ENCODE measurements around the gene HTRA3. TPM values are rescaled to one million over a fixed set of nuclear protein-coding genes. Genes with fewer than 3 reads are reported as not detected.

The HTRA3 gene
- polyA plus RNA-seq, 1 donor, result 15.5 TPM

DNA sequence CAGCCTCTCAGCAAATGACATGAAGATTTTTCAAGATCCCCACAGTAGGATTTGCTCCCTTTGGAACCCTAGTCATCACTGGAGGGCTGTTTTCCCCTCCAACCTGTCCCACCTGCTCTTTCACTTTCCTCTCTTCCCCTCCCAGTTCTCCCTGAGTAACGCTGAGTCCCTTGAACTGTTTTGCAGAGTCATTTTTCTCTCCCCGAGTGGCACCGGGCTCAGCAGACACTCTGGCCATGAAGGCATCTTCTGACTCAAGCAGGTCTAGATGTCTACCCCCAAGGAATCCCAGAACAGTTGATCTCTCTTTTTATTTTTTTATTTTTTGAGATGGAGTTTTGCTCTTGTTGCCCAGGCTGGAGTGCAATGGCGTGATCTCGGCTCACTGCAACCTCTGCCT lies 52.2 kb downstream of the HTRA3 start:
- Histone ChIP-seq H3K27me3 (ENCODE audit: control insufficient read depth, insufficient read depth, low read length) (no peaks in the 10 kb centered on the region), H3K9me3 (ENCODE audit: control insufficient read depth, low read depth, low read length) (no peaks in the 10 kb centered on the region), H3K27ac (ENCODE audit: low read length) (no peak overlapping the region), H3K4me3 (ENCODE audit: low read length) (no peak overlapping the region), H3K36me3 (ENCODE audit: control insufficient read depth, insufficient read depth, low read length) (no peaks in the 10 kb centered on the region), H3K4me1 (ENCODE audit: control insufficient read depth, insufficient read depth, low read length) (peaks cover 2% of the 10 kb centered on the region)
- WGBS (ENCODE audit: insufficient coverage, low lambda C conversion rate), result no CpG with 5 or more reads among the region's 5 CpGs
- no peak for DNase-seq

- DNase-seq, result no peak
- H3K9me3 ChIP-seq (ENCODE audit: control insufficient read depth, low read depth, low read length), result no peaks in the 10 kb centered on the region
- no CpG with 5 or more reads among the region's 9 CpGs for WGBS (ENCODE audit: insufficient coverage, low lambda C conversion rate)
Observed at GRCh38 chr4:8322794-8323704, 53.5 kb downstream of the HTRA3 start.

GRCh38 chr4:8323947-8324555 lies 54.5 kb downstream of the HTRA3 start:
- WGBS (ENCODE audit: insufficient coverage, low lambda C conversion rate), result 83% methylated on average over 1 of the region's 5 CpGs
- no peaks in the 10 kb centered on the region for H3K36me3 ChIP-seq (ENCODE audit: control insufficient read depth, insufficient read depth, low read length)
- H3K27ac ChIP-seq (ENCODE audit: low read length), result no peak overlapping the region
- H3K4me1 ChIP-seq (ENCODE audit: control insufficient read depth, insufficient read depth, low read length), result peaks cover 2% of the 10 kb centered on the region
- H3K27me3 ChIP-seq (ENCODE audit: control insufficient read depth, insufficient read depth, low read length), result no peaks in the 10 kb centered on the region
- no peak for DNase-seq
- no peaks in the 10 kb centered on the region for H3K9me3 ChIP-seq (ENCODE audit: control insufficient read depth, low read depth, low read length)
- no peak overlapping the region for H3K4me3 ChIP-seq (ENCODE audit: low read length)

More at GRCh38 chr4:8322794-8323704, 53.5 kb downstream of the HTRA3 start:
- H3K4me3 ChIP-seq (ENCODE audit: low read length), result no peak overlapping the region
- H3K27ac ChIP-seq (ENCODE audit: low read length), result no peak overlapping the region
- no peaks in the 10 kb centered on the region for H3K27me3 ChIP-seq (ENCODE audit: control insufficient read depth, insufficient read depth, low read length)
- peaks cover 2% of the 10 kb centered on the region for H3K4me1 ChIP-seq (ENCODE audit: control insufficient read depth, insufficient read depth, low read length)
- H3K36me3 ChIP-seq (ENCODE audit: control insufficient read depth, insufficient read depth, low read length), result no peaks in the 10 kb centered on the region

DNA sequence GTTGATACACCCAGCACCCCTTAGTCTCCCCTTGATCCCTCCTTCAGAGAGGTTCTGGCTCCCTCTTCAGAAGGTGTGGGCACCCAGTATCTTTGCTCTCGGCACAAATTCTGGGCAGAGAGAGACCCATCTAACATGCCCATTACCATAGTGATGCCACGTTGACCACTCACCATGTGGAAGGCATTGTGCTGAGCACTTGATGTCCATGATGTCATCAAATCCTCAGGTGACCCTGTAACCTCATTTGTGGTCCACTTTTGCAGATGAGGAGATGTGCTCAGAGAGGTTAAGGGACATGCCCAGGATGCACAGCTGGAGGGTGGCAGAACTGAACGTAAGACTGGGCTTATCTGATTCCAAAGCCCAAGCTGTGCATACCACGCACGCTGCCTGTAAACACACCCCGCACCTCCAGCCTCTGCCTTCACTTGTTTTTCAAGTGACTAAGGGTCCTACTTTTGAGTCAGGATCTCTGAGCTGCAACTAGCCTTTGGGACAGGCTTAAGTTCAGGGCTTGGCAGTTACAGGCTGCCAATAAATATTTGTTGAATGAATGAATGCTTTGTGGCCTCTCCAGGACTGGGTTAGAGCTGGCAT lies 55.2 kb downstream of the HTRA3 start:
- H3K4me3 ChIP-seq (ENCODE audit: low read length), result no peak overlapping the region
- DNase-seq, result no peak
- H3K4me1 ChIP-seq (ENCODE audit: control insufficient read depth, insufficient read depth, low read length), result peaks cover 2% of the 10 kb centered on the region
- H3K27ac ChIP-seq (ENCODE audit: low read length), result no peak overlapping the region
- no peaks in the 10 kb centered on the region for H3K27me3 ChIP-seq (ENCODE audit: control insufficient read depth, insufficient read depth, low read length)
- H3K9me3 ChIP-seq (ENCODE audit: control insufficient read depth, low read depth, low read length), result no peaks in the 10 kb centered on the region
- no peaks in the 10 kb centered on the region for H3K36me3 ChIP-seq (ENCODE audit: control insufficient read depth, insufficient read depth, low read length)
- no CpG with 5 or more reads among the region's 6 CpGs for WGBS (ENCODE audit: insufficient coverage, low lambda C conversion rate)

GRCh38 chr4:8325291-8325973 lies 55.9 kb downstream of the HTRA3 start:
- no peaks in the 10 kb centered on the region for H3K9me3 ChIP-seq (ENCODE audit: control insufficient read depth, low read depth, low read length)
- no peaks in the 10 kb centered on the region for H3K36me3 ChIP-seq (ENCODE audit: control insufficient read depth, insufficient read depth, low read length)
- H3K27ac ChIP-seq (ENCODE audit: low read length), result no peak overlapping the region
- WGBS (ENCODE audit: insufficient coverage, low lambda C conversion rate), result no CpG with 5 or more reads among the region's 8 CpGs
- DNase-seq, result no peak
- H3K27me3 ChIP-seq (ENCODE audit: control insufficient read depth, insufficient read depth, low read length), result no peaks in the 10 kb centered on the region
- no peaks in the 10 kb centered on the region for H3K4me1 ChIP-seq (ENCODE audit: control insufficient read depth, insufficient read depth, low read length)
- no peak overlapping the region for H3K4me3 ChIP-seq (ENCODE audit: low read length)

- H3K4me3 ChIP-seq (ENCODE audit: low read length), result no peak overlapping the region
- H3K4me1 ChIP-seq (ENCODE audit: control insufficient read depth, insufficient read depth, low read length), result no peaks in the 10 kb centered on the region
- DNase-seq, result no peak
- no peaks in the 10 kb centered on the region for H3K27me3 ChIP-seq (ENCODE audit: control insufficient read depth, insufficient read depth, low read length)
- no peaks in the 10 kb centered on the region for H3K9me3 ChIP-seq (ENCODE audit: control insufficient read depth, low read depth, low read length)
- no peak overlapping the region for H3K27ac ChIP-seq (ENCODE audit: low read length)
- H3K36me3 ChIP-seq (ENCODE audit: control insufficient read depth, insufficient read depth, low read length), result no peaks in the 10 kb centered on the region
Observed at GRCh38 chr4:8326206-8326605, 56.7 kb downstream of the HTRA3 start.

DNA sequence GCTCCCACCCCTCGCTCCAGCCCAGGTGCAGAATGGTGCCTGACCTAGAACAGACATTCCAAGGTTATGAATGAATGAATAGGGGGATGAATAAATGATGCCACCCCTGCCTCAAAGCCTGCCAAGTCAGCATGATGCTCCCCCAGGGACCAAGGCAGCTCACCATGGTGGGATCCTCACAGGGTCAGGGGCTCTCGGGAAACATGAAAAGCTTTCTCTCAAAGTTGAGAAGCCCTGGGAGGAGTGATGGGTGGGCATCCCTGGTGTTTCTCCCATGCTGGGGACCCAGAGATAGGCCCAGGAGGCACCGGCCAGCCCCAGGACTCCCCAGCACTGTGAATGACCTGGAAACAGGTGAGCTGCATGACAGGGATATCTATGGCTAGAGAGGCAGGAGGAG lies 58.9 kb downstream of the HTRA3 start:
- Histone ChIP-seq H3K9me3 (ENCODE audit: control insufficient read depth, low read depth, low read length) (no peaks in the 10 kb centered on the region), H3K36me3 (ENCODE audit: control insufficient read depth, insufficient read depth, low read length) (no peaks in the 10 kb centered on the region), H3K4me3 (ENCODE audit: low read length) (no peak overlapping the region), H3K4me1 (ENCODE audit: control insufficient read depth, insufficient read depth, low read length) (no peaks in the 10 kb centered on the region), H3K27ac (ENCODE audit: low read length) (no peak overlapping the region), H3K27me3 (ENCODE audit: control insufficient read depth, insufficient read depth, low read length) (no peaks in the 10 kb centered on the region)
- DNase-seq, result no peak
- WGBS (ENCODE audit: insufficient coverage, low lambda C conversion rate), result 100% methylated on average over 1 of the region's 3 CpGs

GRCh38 chr4:8328866-8329559 lies 59.5 kb downstream of the HTRA3 start:
- WGBS (ENCODE audit: insufficient coverage, low lambda C conversion rate), result no CpG with 5 or more reads among the region's 13 CpGs
- no peak overlapping the region for H3K27ac ChIP-seq (ENCODE audit: low read length)
- H3K9me3 ChIP-seq (ENCODE audit: control insufficient read depth, low read depth, low read length), result no peaks in the 10 kb centered on the region
- H3K36me3 ChIP-seq (ENCODE audit: control insufficient read depth, insufficient read depth, low read length), result no peaks in the 10 kb centered on the region
- no peak overlapping the region for H3K4me3 ChIP-seq (ENCODE audit: low read length)
- H3K27me3 ChIP-seq (ENCODE audit: control insufficient read depth, insufficient read depth, low read length), result no peaks in the 10 kb centered on the region
- DNase-seq, result no peak
- no peaks in the 10 kb centered on the region for H3K4me1 ChIP-seq (ENCODE audit: control insufficient read depth, insufficient read depth, low read length)

DNA sequence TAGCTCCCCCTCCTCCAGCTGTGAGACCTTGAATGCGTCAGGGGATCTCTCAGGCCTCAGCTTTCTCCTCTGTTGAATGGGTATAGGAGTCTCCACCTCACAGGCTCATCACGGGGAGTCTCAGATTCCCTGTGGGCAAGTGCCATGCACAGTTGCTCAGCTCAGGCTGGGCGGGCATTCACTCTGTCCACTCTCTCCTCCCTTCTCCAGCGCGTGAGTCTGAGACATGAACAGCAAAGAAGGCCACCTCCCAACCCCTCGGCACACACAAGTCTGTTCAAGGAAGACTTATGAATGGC lies 60.0 kb downstream of the HTRA3 start:
- no peak for DNase-seq
- Histone ChIP-seq H3K27me3 (ENCODE audit: control insufficient read depth, insufficient read depth, low read length) (no peaks in the 10 kb centered on the region), H3K36me3 (ENCODE audit: control insufficient read depth, insufficient read depth, low read length) (no peaks in the 10 kb centered on the region), H3K4me1 (ENCODE audit: control insufficient read depth, insufficient read depth, low read length) (no peaks in the 10 kb centered on the region), H3K27ac (ENCODE audit: low read length) (no peak overlapping the region), H3K4me3 (ENCODE audit: low read length) (no peak overlapping the region), H3K9me3 (ENCODE audit: control insufficient read depth, low read depth, low read length) (no peaks in the 10 kb centered on the region)
- whole genome bisulfite sequencing (ENCODE audit: insufficient coverage, low lambda C conversion rate), result no CpG with 5 or more reads among the region's 6 CpGs
